ENCODE data around the gene SERPINE2.

SERPINE2 gene

DNA sequence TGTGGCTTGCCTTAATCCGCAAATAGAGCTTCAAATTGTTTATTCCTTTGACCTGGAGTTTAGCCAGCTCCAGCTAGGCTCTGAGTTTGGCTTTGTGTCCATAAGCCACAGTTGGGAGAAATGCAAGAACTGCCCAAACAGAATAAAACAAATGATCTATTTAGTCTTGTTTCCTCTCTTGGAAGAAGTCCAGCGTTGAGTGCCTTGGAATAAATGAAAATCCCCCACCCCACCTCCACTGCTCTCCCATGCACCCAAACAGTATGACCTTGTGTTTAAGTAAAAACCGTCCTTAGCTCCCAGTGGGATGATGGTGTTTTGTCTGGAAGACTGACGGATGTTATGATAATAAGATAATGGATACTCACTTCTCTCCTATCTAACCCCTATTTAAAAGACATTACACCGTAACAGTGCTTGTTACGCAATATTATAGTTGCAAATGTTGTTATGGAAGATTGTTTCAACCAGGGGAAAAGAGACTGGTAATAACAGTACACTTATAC, 3.2 kb upstream of the SERPINE2 start:
- no peak for DNase-seq

DNA sequence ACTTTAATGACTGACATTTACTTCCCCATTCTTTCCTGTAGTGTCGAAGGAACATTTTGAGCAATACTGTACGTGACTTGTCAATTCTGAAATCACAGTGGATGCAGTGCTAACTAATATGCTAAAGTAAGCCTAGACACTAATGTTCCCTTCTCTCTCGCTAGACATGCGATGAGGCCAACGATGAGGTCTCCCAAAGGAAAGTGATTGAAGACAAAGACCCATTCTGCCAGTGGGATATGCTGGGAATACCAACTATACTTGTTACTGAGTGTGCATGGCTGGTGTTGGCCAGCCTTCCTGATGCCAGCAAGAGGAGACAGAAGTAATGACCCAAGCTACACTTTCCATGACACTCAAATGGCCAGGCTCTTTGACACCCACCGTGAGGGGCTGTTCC, 2.5 kb upstream of the SERPINE2 start:
- DNase-seq: no peak

DNA sequence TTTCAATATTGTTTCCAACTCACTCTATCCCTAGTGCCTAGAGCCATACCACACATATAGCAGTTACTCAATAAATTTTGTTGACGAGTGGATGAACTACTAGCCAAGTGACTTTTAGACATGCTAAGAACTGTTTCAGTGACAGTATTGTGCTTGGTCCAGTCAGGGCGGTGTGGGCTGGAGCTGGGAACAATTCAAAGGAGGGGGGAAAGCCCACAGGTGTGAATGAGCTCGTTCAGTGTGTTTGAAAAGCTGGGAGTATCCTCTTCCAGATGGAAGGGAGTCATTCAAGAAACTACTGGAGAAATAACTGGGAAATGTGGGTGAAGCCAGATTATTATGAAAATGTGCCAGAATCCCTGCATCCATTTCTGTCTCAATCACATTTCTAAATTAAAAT, 1.7 kb upstream of the SERPINE2 start:
- DNase-seq: no peak

DNA sequence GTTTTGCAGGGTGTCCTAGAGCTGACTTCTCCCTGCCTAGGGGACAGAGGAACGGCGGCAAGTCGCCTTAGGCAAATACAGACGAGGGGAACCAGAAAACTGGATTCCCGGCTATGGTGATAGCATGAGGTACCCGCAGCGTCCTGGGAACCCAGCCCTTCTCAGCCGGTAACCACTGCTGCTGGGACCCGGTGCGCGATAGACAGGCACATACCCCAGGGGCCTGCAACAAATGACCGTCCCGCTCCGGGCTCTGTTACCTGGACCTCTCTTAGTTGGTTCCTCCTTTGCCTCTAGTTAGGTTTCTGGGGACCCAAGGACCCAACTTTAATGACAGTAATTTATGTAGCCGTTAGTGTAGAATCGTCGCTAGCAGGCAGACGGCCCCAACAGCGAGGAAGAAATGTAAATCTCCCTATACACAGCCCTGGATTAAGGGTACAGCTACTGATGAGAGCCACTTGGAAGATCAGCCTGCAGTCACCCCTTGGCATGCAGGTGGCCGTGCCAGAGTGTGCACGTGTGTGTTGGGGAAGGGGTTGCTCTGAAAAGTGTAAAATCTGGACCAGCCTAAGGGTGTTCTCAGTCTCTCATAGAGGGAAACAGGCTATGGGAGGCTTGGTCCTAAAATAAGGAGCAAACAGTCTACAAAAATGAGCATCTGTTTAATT, 819 bp upstream of the SERPINE2 start:
- DNase-seq: no peak

DNA sequence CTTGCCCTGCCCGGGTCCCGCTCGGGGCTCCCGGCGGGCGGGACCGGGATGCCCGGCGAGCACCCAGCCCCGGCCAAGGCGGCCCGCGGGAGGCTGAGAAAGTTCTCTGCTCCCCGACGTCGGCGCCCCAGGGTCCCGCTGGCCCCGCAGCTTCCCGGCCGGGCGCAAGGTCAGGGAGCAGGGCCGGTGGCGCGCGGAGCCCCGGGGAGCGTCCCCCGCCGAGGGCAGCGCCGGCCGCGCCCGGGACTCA, 331 bp downstream of the SERPINE2 start:
- DNase-seq: no peak

DNA sequence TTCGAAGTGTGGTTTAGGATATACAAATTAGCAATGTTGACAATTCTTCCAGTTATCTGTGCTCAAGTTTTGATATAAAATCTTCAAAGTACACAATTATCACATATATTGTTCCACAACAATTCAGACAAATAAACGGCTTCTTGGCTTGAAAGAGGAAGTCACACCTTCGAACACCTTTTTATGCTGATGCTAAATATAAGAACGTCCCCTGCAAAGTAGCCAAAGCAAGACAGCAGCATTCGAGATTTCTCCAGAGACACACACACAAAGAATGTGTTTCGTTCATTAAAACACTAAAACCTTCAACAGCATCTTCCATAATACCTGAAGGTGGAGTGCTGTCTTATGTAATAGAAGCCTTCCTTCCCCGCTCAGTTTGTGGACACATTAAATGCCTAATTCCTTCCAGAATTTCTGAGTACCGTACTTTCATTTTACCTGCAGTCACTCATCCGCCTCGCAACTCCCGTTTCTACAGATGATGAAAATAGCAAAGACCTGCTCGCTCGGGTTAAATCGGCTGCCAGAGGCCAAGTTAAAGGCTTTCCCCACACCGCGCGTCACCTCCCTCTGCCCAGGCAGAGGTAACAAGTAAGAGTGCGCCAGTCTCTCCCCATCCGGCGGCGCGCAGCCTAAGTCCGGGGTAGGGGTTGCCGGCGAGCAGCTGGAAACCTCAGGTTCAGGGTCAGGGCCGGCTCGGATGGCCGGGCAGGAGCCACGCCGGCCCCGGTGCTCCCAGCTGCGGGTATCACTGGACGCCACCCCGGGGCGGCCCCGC, 847 bp downstream of the SERPINE2 start:
- DNase-seq: peak; percentile 19 to 21

DNA sequence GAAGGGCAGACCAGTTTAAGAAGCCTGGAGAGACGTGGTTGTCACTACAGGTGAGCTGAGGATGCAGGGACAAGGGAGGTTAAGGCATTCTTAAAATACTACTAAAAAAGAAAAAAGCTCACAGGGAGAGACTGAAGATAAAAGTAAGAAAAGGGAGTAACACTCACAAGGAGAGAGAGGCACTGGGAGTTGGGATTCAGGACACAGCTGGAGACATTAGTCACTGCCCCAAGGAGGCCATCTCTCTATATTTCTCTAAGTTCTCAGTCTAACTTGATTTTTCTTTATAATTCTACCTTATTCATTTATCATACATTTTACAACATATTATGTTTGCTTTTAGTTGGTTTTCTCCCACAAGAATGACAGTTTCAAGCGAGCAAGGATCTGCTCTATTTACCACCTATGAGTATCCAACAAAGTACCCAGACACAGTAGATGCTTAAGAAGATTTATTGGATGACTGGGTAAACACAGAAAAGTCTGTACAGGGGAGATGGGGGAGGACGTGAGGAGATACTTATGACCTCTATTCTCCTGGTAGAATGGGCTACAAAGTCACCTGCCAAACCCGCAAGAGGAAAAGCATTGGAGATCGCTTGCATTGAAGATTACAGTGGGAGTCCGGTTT, 2.2 kb downstream of the SERPINE2 start:
- no peak for DNase-seq

DNA sequence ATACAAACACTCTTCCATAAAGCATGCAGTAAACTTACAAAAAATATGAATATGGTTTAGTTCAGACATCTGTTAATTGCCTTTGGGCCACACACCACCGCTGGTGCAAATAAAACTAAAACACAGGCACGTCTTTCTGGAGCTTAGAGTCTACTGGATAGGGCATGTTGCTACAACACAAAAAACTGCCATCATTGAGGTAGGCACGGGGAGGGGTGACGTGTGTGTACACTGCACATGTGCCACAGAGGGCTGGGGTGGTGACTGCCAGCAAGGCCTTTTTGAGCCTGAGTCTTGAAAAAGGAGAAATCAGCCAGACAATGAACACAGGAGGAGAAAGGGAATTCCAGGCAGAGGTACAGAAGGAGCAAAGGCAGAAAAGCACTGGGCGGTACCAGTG, 5.1 kb downstream of the SERPINE2 start:
- DNase-seq: no peak

DNA sequence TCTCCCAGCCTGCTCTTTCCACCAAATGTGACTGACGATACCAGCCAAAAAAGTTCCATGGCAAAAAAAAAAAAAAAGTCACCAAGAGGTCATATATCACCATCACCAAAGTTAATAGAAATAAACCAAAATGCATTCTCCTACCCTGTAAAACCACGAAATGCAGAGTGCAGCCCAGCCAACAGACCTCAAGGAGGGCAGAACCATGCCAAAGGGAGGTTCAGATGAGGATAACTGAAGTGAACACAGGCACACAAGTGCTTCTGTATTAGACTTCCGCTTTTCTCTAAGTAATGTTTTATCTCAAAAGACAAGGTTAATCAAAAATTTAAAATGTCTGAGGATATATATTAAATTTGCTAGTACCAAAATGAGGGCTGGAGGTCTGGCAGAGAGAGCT, 5.5 kb downstream of the SERPINE2 start:
- no peak for DNase-seq

DNA sequence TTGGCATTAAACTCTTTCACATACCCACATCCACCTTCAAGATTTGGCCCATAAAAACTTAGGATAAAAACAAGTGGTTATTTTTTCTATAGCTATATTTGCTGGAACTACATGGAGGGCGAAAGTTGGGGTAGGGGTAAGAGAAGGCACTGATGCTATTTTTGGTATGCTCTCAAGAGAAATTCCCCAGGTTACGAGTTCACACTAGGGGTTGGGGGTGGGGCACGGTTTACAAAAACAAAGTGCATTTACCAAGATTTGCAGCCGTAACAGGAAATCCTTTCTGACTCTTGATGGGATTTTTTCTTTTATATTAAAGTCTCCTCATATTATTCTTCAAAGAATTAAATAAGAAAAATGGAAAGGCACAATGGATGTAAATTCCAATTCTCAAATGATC, 6.8 kb downstream of the SERPINE2 start:
- DNase-seq: no peak

DNA sequence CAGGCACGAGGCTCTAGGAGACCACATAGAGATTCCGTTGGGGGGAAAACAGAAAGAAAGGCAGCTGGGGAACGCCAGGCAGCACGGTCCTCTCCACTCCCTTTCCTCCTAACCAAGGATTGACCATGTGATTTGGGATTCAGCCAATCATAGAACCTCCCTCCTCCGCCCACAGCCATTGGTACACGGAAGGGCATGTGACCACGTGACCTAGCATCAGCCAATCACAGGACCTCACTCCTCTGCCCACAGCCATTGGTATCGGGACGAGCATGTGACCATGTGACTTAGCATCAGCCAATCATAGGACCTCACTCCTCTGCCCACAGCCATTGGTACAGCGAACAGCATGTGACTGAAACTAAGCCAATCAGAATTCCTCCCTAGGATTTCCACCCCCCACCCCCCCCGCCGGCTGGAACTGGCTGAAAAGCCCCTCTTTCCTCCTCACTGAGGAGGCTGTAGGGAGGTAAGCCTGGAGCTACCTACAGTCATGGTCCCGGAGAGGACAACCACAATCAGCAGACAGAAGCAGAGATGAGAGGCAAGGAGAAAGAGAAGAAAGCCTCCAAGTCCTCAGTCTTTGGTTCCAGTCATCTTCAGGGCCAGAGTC, 7.6 kb downstream of the SERPINE2 start:
- DNase-seq: no peak

DNA sequence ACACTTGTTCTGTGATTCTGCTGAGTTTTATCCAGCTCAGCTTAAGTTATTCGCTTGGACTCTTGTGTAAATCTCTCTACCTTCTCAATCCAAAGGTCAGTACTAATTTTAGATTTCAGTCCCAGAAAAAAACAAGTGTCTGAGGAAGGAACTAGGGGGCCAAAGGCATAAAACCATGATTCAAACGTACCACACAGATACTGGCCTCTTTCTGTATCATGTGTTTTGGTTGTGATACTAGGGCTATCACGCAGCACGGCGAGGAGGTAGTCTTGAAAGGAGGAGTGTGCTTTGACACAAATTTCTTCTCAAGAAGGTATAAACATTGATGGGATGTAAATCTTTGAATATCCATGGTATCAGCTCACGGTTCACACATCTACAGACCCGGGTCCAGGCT, 8.3 kb downstream of the SERPINE2 start:
- DNase-seq: no peak

DNA sequence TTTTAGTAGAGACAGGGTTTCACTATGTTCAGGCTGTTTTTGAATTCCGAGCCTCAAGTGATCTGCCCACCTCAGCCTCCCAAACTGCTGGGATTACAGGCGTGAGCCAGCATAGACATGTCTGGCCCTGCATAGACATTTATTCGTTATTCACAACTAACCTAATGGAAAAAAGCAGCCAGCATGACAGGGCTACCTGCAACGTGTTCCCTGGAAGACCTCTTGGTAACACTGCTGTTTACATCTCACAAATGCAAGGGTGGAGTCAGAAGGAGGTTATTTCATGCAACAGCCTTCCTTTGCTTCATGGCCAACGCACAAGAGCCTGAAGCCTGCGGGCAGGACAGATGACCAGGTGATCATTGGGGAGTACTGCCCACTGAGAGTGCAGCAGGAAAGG, 9.2 kb downstream of the SERPINE2 start:
- no peak for DNase-seq

DNA sequence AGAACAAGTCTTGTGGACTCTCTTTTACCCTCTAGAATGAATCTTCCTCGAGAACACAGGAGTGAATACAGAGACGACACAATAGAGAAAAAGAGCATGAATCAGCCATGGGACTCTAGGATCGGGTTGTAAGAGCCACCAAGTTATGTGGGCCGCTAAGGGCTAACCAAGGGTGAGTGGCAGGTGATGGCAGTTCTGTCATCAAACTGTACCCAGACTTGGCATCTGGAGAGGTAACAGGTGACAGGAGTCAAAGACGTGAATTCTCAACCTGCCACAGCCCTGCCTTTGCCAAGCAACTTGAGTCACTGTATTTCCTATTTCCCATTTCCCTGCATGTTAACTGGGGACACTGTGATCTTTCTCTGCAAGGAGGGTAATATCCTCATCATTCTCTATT, 11.2 kb downstream of the SERPINE2 start:
- DNase-seq: no peak

DNA sequence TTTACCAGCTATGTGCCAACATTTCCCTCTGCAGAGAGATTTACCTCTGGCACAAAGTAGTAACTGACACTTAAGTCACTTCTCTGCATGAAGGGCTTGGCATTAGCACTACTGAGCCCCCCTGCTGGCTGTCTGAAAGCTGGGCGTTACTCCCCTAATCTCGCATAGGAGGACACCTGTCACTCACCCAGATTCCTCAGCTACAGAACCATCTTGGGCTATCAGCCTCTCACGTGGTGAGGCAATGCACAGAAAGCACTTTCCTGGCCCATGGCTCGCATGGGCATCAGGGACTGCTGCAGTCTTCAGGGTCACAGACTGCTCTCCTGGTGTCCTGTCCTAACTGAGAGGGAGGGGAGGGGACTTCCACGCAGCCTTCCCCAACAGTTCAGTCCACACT, 12.0 kb downstream of the SERPINE2 start:
- no peak for DNase-seq

DNA sequence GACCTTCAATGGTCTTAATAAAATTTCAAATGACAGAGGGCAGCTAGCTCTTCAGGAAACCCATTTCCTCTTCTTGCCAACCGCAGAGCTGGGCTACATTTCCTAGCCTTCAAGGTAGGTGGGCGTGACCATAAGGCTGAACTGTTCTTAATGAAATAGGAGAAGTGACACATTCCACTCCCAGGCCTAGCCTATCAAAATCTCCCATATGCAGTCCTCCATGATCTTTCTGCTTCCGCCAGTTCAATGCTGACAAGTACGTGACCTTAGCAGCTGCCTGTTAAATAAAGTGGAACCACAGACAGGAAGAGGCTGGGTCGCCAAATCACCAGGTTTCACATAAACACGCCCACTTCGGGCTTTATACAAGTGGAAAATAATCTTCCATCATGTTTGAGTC, 13.2 kb downstream of the SERPINE2 start:
- peak; percentile 74 to 81 for DNase-seq

DNA sequence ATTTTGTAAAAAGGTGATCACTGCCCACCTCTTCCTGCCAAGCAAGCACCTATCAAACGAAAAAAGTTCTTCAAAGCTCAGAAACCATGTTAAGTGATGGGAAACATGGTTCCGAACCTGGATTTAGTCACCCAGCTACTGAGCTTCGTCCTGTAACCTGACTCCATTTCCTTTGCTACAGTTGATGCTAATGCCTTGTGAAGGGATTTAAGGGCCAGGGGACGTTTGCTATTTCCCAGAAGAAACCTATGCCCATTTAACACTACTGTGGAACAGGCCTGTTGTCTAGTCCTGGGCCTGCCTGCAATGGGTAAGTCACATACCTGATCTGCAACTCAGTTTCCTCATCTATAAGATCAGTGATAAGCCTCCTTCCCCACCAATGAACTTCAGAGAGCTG, 14.8 kb downstream of the SERPINE2 start:
- DNase-seq: no peak

DNA sequence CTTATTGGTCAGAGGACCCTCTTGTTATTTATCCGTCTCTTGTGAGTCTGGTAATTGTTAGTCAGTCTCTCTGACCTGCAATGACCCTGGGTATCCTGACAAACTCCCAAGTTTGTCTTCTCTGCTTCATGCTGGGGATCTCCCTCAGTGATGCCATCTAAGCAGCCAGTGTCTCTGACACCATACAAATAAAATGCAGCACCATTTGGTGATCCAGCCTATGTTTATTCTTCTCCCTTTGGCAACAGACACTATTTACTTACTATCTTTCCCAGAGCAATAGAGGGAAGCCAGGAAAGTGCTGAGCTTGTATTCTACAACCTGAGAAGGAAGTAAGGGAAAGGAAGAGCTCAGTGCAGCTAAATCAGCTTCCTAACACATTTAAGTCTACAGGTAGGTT, 15.9 kb downstream of the SERPINE2 start:
- DNase-seq: no peak

DNA sequence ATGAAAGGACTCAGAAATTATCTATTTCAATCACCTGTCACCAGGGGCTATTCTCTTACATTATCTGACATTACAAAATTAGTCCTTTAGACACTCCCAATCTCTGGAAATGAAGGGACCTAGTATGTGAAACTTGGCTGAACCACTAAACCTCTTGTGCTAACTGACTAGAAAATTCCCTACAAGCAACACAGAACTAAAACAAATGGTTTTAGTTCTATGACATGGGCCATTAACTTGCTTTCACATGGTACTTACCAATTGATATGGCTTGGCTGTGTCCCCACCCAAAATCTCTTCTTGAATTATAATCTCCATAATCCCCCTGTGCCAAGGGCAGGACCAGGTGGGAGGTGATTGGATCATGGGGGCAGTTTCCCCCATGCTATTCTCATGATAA, 16.6 kb downstream of the SERPINE2 start:
- no peak for DNase-seq

DNA sequence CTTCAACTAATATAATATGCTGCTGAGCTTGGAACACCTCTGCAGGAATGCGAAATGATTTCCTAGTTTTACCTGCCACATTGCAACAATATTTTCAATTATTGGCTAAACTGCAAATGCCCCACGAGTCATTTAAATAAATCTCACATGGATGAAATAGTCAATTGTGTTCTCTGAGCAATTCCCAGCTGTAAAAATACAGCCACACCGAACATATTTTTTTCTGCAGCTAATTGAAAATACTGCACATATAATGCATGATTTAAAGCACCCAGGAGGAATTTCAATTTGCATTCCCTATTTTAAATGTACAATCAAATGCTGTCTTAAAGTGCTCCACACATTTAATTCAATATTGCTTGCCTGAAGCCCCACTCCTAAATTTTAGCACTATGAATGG, 18.6 kb downstream of the SERPINE2 start:
- DNase-seq: no peak

DNA sequence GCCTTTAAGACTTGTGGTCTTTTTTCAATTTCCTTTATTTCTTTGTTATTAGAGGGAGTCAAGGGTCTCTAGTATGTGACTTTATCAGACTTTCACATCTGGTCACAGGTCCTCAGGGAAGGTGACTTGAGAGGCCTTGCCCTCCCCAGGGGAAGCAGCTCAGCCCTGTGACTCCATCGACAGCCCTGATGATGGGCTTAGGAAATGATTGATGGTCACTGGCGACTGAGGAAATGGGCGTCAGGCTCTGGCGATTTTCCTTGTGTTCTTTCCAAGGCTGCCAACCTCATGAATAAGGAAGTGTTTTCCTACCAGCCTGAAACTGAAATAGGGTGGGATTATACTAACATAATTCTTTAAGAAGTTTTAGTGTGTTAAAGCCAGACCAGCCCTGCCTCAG, 21.1 kb downstream of the SERPINE2 start:
- no peak for DNase-seq

DNA sequence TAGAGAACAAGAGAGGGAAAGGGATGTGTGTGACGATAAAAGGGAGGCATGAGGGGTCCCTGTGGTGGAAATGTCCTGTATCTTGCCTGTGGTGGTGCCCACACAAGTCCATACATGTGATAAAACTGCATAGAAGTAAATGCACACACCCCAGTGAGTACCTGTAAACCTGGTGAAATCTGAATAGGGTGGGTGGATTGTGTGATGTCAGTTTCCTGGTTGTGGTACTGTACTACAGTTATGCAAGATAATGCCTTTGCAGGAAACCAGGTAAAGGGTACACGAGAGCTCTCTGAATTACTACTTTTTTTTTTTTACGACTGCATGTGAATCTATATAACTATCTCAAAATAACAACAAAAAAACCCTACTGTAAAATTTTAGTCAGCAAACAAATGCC, 22.1 kb downstream of the SERPINE2 start:
- DNase-seq: no peak

DNA sequence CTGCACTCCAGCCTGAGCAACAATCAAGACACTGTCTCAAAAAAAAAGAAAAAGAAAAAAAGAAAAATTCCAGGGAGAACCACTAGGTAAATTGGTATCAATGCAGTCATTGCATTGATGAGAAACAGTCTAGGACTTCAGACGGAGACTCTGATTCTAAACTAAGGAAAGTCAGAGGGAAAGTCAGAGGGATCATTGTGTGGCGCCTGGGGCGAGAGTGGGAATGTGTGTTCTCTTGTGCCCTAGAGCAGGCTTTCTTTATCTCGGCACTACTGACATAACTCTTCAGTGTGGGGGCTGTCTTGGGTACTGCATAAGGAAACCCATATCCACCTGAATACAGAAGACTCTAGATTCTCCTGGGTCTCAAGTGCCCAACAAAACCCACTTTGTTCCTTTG, 24.8 kb downstream of the SERPINE2 start:
- no peak for DNase-seq

DNA sequence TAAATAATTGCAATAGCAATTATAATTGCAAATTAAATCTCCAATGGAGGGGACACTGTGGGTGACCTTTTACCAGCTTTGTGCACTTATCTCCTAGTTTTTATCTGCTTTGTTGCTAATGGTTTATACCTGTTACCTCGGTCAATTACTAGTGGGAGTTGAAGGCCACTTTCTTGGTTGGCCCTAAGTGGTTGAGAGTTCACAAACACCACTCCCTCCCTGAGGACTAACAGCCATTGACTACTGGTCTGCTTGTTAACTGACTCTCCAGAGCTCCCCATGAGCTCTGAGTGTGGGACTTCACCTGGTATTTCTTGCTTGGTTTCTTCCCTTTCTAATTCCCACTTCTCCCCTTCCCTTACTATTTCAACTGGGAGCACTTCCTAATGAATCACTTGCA, 27.2 kb downstream of the SERPINE2 start:
- DNase-seq: no peak

All from CD4-positive, alpha-beta T cell treated with Interleukin-4 for 1 hour (primary cell).